SK-N-SH treated with all-trans-retinoic acid at 6 μM for 48 hours (cell line): ENCODE data around the gene NEU4.

Experiments used
- ARNTL ChIP-seq: fragments of 450-650 bp; formaldehyde crosslinking; IDR thresholded peaks from 2 replicates; pipeline ENCODE4 v1.5.0; 2020; ENCODE audit warnings: low read depth, mild to moderate bottlenecking, moderate library complexity, borderline replicate concordance
- BACH2 ChIP-seq: fragments of 250-450 bp; sonication (Bioruptor Pico); IDR thresholded peaks from 2 replicates; pipeline ENCODE4 v1.9.0; 2021; ENCODE audit warnings: mild to moderate bottlenecking, borderline replicate concordance
- ESRRG ChIP-seq: fragments of 250-450 bp; sonication (Bioruptor Pico); IDR thresholded peaks from 2 replicates; pipeline ENCODE4 v1.6.1; 2021; ENCODE audit warnings: mild to moderate bottlenecking
- GLIS3 ChIP-seq: fragments of 250-450 bp; sonication (Bioruptor Pico); IDR thresholded peaks from 2 replicates; pipeline ENCODE4 v1.5.0; 2020; ENCODE audit warnings: mild to moderate bottlenecking, moderate library complexity
- RARB ChIP-seq: fragments of 250-450 bp; sonication (Bioruptor Pico); IDR thresholded peaks from 2 replicates; pipeline ENCODE4 v1.8.0; 2021; ENCODE audit warnings: mild to moderate bottlenecking, moderate library complexity
- SNAI2 ChIP-seq: fragments of 250-450 bp; sonication (Bioruptor Pico); IDR thresholded peaks from 2 replicates; pipeline ENCODE4 v1.5.0; 2020; ENCODE audit warnings: mild to moderate bottlenecking, moderate library complexity
- ZC3H10 ChIP-seq: fragments of 250-450 bp; sonication (Bioruptor Pico); IDR thresholded peaks from 2 replicates; pipeline ENCODE4 v1.5.1; 2021; ENCODE audit warnings: mild to moderate bottlenecking, moderate library complexity
- ZFP3 ChIP-seq: fragments of 250-450 bp; sonication (Bioruptor Pico); IDR thresholded peaks from 2 replicates; pipeline ENCODE4 v1.5.0; 2020; ENCODE audit warnings: mild to moderate bottlenecking, moderate library complexity
- ZFP30 ChIP-seq: fragments of 450-650 bp; formaldehyde crosslinking; IDR thresholded peaks from 2 replicates; pipeline ENCODE4 v1.5.0; 2022; ENCODE audit warnings: mild to moderate bottlenecking, moderate library complexity
- ZNF70 ChIP-seq: fragments of 450-650 bp; formaldehyde crosslinking; IDR thresholded peaks from 2 replicates; pipeline ENCODE4 v1.5.0; 2020; ENCODE audit warnings: mild to moderate bottlenecking, moderate library complexity
- TF ChIP-seq, protein P1 (sequence below): fragments of 250-450 bp; sonication (Bioruptor Pico); IDR thresholded peaks from 2 replicates; pipeline ENCODE4 v1.8.0; 2020; ENCODE audit warnings: mild to moderate bottlenecking, moderate library complexity, borderline replicate concordance
- TF ChIP-seq, protein P2 (sequence below): fragments of 250-450 bp; sonication (Bioruptor Pico); IDR thresholded peaks from 2 replicates; pipeline ENCODE4 v1.5.1; 2020; ENCODE audit warnings: low read depth, mild to moderate bottlenecking, moderate library complexity

DNA sequence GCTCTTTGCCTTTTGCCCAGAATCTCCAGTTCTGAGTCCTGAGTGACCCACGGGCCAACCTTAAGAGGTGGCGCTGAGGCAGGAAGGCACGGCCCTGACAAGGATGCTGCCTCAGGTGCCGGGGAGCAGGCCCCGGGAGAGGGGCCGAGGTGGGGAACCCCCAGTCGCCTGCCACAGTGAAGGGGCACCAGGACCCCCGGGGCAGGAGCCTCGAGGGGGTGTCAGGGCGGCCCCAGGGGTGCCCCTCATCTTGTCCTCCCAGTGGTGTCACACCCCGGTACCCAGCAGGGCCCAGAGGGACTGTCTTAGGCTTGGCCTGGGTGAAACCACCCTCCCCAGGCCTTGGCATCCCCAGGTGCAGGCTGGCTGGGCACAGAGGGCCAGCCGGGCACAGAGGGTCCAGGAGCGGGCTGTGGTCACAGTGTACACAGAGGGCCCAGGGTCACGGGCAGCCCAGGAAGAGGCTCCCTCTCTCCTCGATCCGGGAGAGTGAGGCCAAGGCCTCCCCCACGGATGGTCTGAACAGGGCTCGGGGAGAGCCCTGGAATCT is 48.7 kb downstream of the NEU4 start:
- TF ChIP-seq, protein P1, sequence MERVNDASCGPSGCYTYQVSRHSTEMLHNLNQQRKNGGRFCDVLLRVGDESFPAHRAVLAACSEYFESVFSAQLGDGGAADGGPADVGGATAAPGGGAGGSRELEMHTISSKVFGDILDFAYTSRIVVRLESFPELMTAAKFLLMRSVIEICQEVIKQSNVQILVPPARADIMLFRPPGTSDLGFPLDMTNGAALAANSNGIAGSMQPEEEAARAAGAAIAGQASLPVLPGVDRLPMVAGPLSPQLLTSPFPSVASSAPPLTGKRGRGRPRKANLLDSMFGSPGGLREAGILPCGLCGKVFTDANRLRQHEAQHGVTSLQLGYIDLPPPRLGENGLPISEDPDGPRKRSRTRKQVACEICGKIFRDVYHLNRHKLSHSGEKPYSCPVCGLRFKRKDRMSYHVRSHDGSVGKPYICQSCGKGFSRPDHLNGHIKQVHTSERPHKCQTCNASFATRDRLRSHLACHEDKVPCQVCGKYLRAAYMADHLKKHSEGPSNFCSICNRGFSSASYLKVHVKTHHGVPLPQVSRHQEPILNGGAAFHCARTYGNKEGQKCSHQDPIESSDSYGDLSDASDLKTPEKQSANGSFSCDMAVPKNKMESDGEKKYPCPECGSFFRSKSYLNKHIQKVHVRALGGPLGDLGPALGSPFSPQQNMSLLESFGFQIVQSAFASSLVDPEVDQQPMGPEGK (CRISPR knock-in tag) = no peak
- TF ChIP-seq GLIS3 (CRISPR knock-in tag) (no peak), BACH2 (CRISPR knock-in tag) (no peak), ZC3H10 (no peak), ESRRG (CRISPR knock-in tag) (no peak), SNAI2 (no peak), ZFP3 (CRISPR knock-in tag) (no peak), ARNTL (CRISPR knock-in tag) (no peak), ZFP30 (CRISPR knock-in tag) (no peak), RARB (no peak), ZNF70 (CRISPR knock-in tag) (no peak)
- TF ChIP-seq, protein P2, sequence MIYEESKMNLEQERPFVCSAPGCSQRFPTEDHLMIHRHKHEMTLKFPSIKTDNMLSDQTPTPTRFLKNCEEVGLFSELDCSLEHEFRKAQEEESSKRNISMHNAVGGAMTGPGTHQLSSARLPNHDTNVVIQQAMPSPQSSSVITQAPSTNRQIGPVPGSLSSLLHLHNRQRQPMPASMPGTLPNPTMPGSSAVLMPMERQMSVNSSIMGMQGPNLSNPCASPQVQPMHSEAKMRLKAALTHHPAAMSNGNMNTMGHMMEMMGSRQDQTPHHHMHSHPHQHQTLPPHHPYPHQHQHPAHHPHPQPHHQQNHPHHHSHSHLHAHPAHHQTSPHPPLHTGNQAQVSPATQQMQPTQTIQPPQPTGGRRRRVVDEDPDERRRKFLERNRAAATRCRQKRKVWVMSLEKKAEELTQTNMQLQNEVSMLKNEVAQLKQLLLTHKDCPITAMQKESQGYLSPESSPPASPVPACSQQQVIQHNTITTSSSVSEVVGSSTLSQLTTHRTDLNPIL = no peak
